C1 segment of cervical spinal cord (tissue), 14 donors: ENCODE results near the gene SLC1A7.

Experiments
- DNase-seq, 14 donors: peaks; one replicate each; lab custom pipeline; 2025; lab: John Stamatoyannopoulos, UW

Gene SLC1A7

GRCh38 chr1:53091841-53092645 is 50.4 kb downstream of the SLC1A7 start:
- DNase-seq, result peak in 9 of 14 donors; percentile 2 to 85 (median 16)

- no peak for DNase-seq
These were observed 52.0 kb downstream of the SLC1A7 start for GRCh38 chr1:53090227-53091147.

GRCh38 chr1:53089478-53090226 is 52.8 kb downstream of the SLC1A7 start:
- DNase-seq, result no peak

- no peak for DNase-seq
These were observed 53.7 kb downstream of the SLC1A7 start for GRCh38 chr1:53088616-53089300.

GRCh38 chr1:53087332-53088285 is 54.8 kb downstream of the SLC1A7 start:
- DNase-seq, result no peak

- DNase-seq, result peak in 1 of 14 donors; percentile 46
These were observed 55.9 kb downstream of the SLC1A7 start for GRCh38 chr1:53086491-53087070.

GRCh38 chr1:53085405-53085804 is 57.0 kb downstream of the SLC1A7 start:
- no peak for DNase-seq

GRCh38 chr1:53084589-53084971 is 57.9 kb downstream of the SLC1A7 start:
- DNase-seq, result no peak

- no peak for DNase-seq
These were observed 58.5 kb downstream of the SLC1A7 start for GRCh38 chr1:53083636-53084588.

GRCh38 chr1:53082826-53083455 is 59.5 kb downstream of the SLC1A7 start:
- DNase-seq, result no peak

GRCh38 chr1:53081384-53082066 is 60.9 kb downstream of the SLC1A7 start:
- DNase-seq, result no peak

- DNase-seq, result no peak
These were observed 61.7 kb downstream of the SLC1A7 start for GRCh38 chr1:53080769-53081168.

GRCh38 chr1:53080041-53080440 is 62.4 kb downstream of the SLC1A7 start:
- DNase-seq, result no peak

GRCh38 chr1:53079251-53079650 is 63.2 kb downstream of the SLC1A7 start:
- no peak for DNase-seq

- no peak for DNase-seq
These were observed 63.9 kb downstream of the SLC1A7 start for GRCh38 chr1:53078333-53079101.

GRCh38 chr1:53077599-53077965 is 64.9 kb downstream of the SLC1A7 start:
- no peak for DNase-seq
